HEK293T (cell line): ENCODE measurements around the gene ZFP3.

Experiments used
- BHLHE40 ChIP-seq: fragments of 450-650 bp; IDR thresholded peaks from 2 replicates; pipeline ENCODE4 v1.6.1; 2016; ENCODE audit warnings: mild to moderate bottlenecking, moderate library complexity, borderline replicate concordance
- FOXK2 ChIP-seq: fragments of 450-650 bp; IDR thresholded peaks from 2 replicates; pipeline ENCODE4 v1.6.1; 2016; ENCODE audit warnings: mild to moderate bottlenecking
- FOXM1 ChIP-seq: fragments of 450-650 bp; IDR thresholded peaks from 2 replicates; pipeline ENCODE4 v1.6.1; 2017; ENCODE audit warnings: mild to moderate bottlenecking, borderline replicate concordance
- NFRKB ChIP-seq: fragments of 450-650 bp; IDR thresholded peaks from 2 replicates; pipeline ENCODE4 v1.6.1; 2016; ENCODE audit warnings: mild to moderate bottlenecking, moderate library complexity
- SUZ12 ChIP-seq: fragments of 450-650 bp; IDR thresholded peaks from 2 replicates; pipeline ENCODE4 v1.6.1; 2016; ENCODE audit warnings: mild to moderate bottlenecking
- ZNF384 ChIP-seq: fragments of 450-650 bp; IDR thresholded peaks from 2 replicates; pipeline ENCODE4 v1.6.1; 2016
- TF ChIP-seq, protein P1 (sequence below): fragments of 450-650 bp; IDR thresholded peaks from 2 replicates; pipeline ENCODE4 v1.6.1; 2016

DNA sequence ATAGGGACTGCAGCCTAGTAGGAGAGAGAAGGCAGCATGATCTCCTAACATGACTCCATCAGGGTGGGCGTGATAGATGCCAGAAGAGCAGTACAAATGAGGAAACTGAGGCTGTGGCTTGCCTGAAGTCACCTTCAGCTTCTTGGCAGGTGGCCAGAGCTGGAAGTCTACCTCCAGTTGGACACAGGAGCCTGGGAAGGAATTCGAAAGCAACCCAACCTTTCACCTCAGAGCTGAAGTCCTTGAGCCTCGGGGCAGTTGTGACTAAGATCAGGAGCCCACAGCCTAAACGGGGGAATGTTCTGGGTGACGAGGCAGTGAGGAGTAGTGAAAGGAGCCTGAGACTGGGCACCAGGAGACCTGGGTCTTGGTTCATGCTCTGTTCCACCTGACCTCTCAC lies 33.6 kb upstream of the ZFP3 start:
- TF ChIP-seq ZNF384 (no peak), NFRKB (no peak), FOXM1 (no peak), SUZ12 (no peak), FOXK2 (no peak), BHLHE40 (no peak)
- TF ChIP-seq, protein P1, sequence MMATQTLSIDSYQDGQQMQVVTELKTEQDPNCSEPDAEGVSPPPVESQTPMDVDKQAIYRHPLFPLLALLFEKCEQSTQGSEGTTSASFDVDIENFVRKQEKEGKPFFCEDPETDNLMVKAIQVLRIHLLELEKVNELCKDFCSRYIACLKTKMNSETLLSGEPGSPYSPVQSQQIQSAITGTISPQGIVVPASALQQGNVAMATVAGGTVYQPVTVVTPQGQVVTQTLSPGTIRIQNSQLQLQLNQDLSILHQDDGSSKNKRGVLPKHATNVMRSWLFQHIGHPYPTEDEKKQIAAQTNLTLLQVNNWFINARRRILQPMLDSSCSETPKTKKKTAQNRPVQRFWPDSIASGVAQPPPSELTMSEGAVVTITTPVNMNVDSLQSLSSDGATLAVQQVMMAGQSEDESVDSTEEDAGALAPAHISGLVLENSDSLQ: no peak
